Endothelial cell of umbilical vein (primary cell): ENCODE results near the gene KRTAP10-2. TPM values are rescaled to one million over a fixed set of nuclear protein-coding genes. Genes with fewer than 3 reads are reported as not detected.

Experiments
- BruUV-seq: library from RNA; stranded (reverse); fragments of 400-500 nt; replicated peaks from 2 replicates; lab custom pipeline; 2021; lab: Mats Ljungman, UMichigan
- CTCF ChIA-PET: fragments of 300-600, 350-600 bp; sonication (Branson Sonifier 250); formaldehyde crosslinking; loops from one replicate; lab custom pipeline; 2021; ENCODE audit warnings: antibody characterized with exemption, inconsistent platforms; lab: Charles Lee
- POLR2A ChIA-PET: fragments of 300-600, 350-600 bp; sonication (Branson Sonifier 250); formaldehyde crosslinking; loops from one replicate; lab custom pipeline; 2021; ENCODE audit warnings: antibody characterized with exemption, inconsistent platforms; lab: Charles Lee
- DNase-seq: peaks from one replicate; pipeline ENCODE4 v3.0.0-alpha.2; 2011; ENCODE audit warnings: low read depth, low spot score
- FAIRE-seq: peaks from 2 replicates; lab custom pipeline; 2011; peaks lifted over from hg19 to GRCh38; lab: Jason Lieb, UNC
- H2AFZ ChIP-seq: 2 replicates; pipeline ENCODE4 v1.6.0; 2012; ENCODE audit warnings: low read depth, low read length, control low read depth, inconsistent platforms
- H3K27ac ChIP-seq: 2 replicates; pipeline ENCODE4 v1.5.1; 2011; ENCODE audit warnings: low read depth, mild to moderate bottlenecking, control low read depth, low read length, moderate library complexity; ENCODE audit not compliant: insufficient read depth
- H3K27me3 ChIP-seq, 2 experiments: 2 replicates each; pipeline versions ENCODE4 v1.6.0 to v1.6.1; 2011; ENCODE audit warnings: low read length in 2 of 2, mixed read lengths in 1 of 2; ENCODE audit not compliant: control insufficient read depth in 2 of 2, insufficient read depth in 2 of 2
- H3K36me3 ChIP-seq, 2 experiments: 2 replicates in 1 of 2; 3 replicates in 1 of 2; pipeline ENCODE4 v1.5.1; 2011; ENCODE audit warnings: low read length in 2 of 2, mild to moderate bottlenecking in 1 of 2, moderate library complexity in 1 of 2; ENCODE audit not compliant: control insufficient read depth in 2 of 2, insufficient read depth in 2 of 2; ENCODE audit errors: extremely low read depth in 1 of 2
- H3K4me1 ChIP-seq: 3 replicates; pipeline ENCODE4 v1.5.1; 2011; ENCODE audit warnings: mild to moderate bottlenecking, low read length; ENCODE audit not compliant: control insufficient read depth, insufficient read depth; ENCODE audit errors: extremely low read depth
- H3K4me2 ChIP-seq: 2 replicates; pipeline ENCODE4 v1.6.1; 2011; ENCODE audit warnings: low read length, control low read depth, mixed read lengths; ENCODE audit not compliant: insufficient read depth
- H3K4me3 ChIP-seq, 3 experiments: fragments of 200-600 bp in 1 of 3; sonication (generic), shearing (Covaris generic) in 1 of 3; replicated peaks in 1 of 3; 2 replicates each; pipeline ENCODE4 v1.5.1; 2011 to 2016; ENCODE audit warnings: control low read depth in 3 of 3, low read length in 3 of 3, mild to moderate bottlenecking in 2 of 3, inconsistent platforms in 1 of 3, low read depth in 1 of 3, moderate library complexity in 1 of 3; ENCODE audit not compliant: insufficient read depth in 1 of 3
- H3K79me2 ChIP-seq: 2 replicates; pipeline ENCODE4 v1.6.0; 2012; ENCODE audit warnings: low read length, inconsistent platforms; ENCODE audit not compliant: control insufficient read depth, insufficient read depth
- H3K9ac ChIP-seq: replicated peaks from 2 replicates; pipeline ENCODE3; 2011; ENCODE audit warnings: low read length, control low read depth; ENCODE audit not compliant: insufficient read depth; ENCODE audit errors: extremely low read depth
- H3K9me1 ChIP-seq: replicated peaks from 3 replicates; pipeline ENCODE4 v1.6.0; 2011; ENCODE audit warnings: mild to moderate bottlenecking, low read length; ENCODE audit not compliant: control insufficient read depth, insufficient read depth; ENCODE audit errors: extremely low read depth
- H3K9me3 ChIP-seq: replicated peaks from 2 replicates; pipeline ENCODE4 v1.5.1; 2012; ENCODE audit warnings: low read length, inconsistent platforms; ENCODE audit not compliant: control insufficient read depth, insufficient read depth
- H4K20me1 ChIP-seq: replicated peaks from 2 replicates; pipeline ENCODE3; 2011; ENCODE audit warnings: mild to moderate bottlenecking, low read length; ENCODE audit not compliant: control insufficient read depth, insufficient read depth; ENCODE audit errors: extremely low read depth
- CTCF ChIP-seq, 2 donors: IDR thresholded peaks; 1 replicate in 1 of 2; 2 replicates in 1 of 2; pipeline ENCODE4 v1.5.1; 2011; ENCODE audit warnings: low read length in 2 of 2, mild to moderate bottlenecking in 2 of 2, moderate library complexity in 2 of 2, control low read depth in 1 of 2, inconsistent platforms in 1 of 2, low read depth in 1 of 2; ENCODE audit not compliant: insufficient read depth in 1 of 2; ENCODE audit errors: extremely low read depth in 1 of 2
- EZH2 ChIP-seq: IDR thresholded peaks from 2 replicates; pipeline ENCODE4 v1.6.1; 2012; ENCODE audit warnings: borderline replicate concordance, low read depth, mild to moderate bottlenecking, moderate library complexity, low read length, inconsistent platforms; ENCODE audit not compliant: severe bottlenecking
- FOS ChIP-seq: IDR thresholded peaks from 2 replicates; pipeline ENCODE4 v1.6.1; 2011; ENCODE audit warnings: mild to moderate bottlenecking, low read length, moderate library complexity, borderline replicate concordance; ENCODE audit not compliant: insufficient read depth
- GATA2 ChIP-seq: IDR thresholded peaks from 2 replicates; pipeline ENCODE4 v1.7.0; 2011; ENCODE audit warnings: low read depth, mild to moderate bottlenecking, moderate library complexity, mixed read lengths, low read length; ENCODE audit not compliant: insufficient read length, insufficient read depth
- JUN ChIP-seq: IDR thresholded peaks from 2 replicates; pipeline ENCODE4 v1.6.1; 2011; ENCODE audit warnings: borderline replicate concordance, low read depth; ENCODE audit not compliant: insufficient read length, insufficient read depth
- MAX ChIP-seq: IDR thresholded peaks from 2 replicates; pipeline ENCODE4 v1.6.1; 2011; ENCODE audit not compliant: insufficient read depth, insufficient read length
- MYC ChIP-seq: IDR thresholded peaks from one replicate; pipeline ENCODE4 v1.6.1; 2011; ENCODE audit warnings: mild to moderate bottlenecking, low read depth, low read length
- POLR2A ChIP-seq: IDR thresholded peaks from 2 replicates; pipeline ENCODE4 v1.6.1; 2012; ENCODE audit warnings: low read depth, mild to moderate bottlenecking, control low read depth, low read length
- POLR2AphosphoS5 ChIP-seq: IDR thresholded peaks from 2 replicates; pipeline ENCODE4 v1.6.1; 2012; ENCODE audit warnings: low read depth, mild to moderate bottlenecking, control low read depth, low read length, moderate library complexity; ENCODE audit not compliant: insufficient read depth
- dilution Hi-C: fragments of 300-500 bp; cut with MboI; formaldehyde crosslinking; loops from one replicate; pipeline ENCODE4 v1.15.0; 2019; ENCODE audit warnings: low sequenced_read_pairs; ENCODE audit not compliant: extremely low pct_ligation_motif_present
- intact Hi-C: fragments of 100-400 bp; cut with micrococcal nuclease; formaldehyde crosslinking; loops from one replicate; pipeline ENCODE4 v1.10.0; 2022
- polyA plus RNA-seq, 4 experiments: library from polyadenylated mRNA; depleted of rRNA in 3 of 4; stranded (reverse) in 3 of 4; unstranded in 1 of 4; fragments of >200 nt; gene quantifications; 2 replicates each; pipeline versions ENCODE4 v1.2.1 to v1.2.3, GENCODE V29; 2011 to 2012; ENCODE audit warnings: missing spikeins in 1 of 4
- total RNA-seq: library from RNA; stranded (reverse); gene quantifications from 2 replicates; pipeline ENCODE4 v1.2.3, GENCODE V29; 2021

Gene KRTAP10-2
- total and polyA plus RNA-seq, 2 donors (not counting 3 experiments of a cell fraction or from before 2014, with no cell fraction given) = not detected

- intact Hi-C loops (no loop called here), dilution Hi-C loops (no loop called here)
- Histone ChIP-seq H3K27me3 (peaks cover 0 to 3% of the 10 kb centered on the region in 2 experiments), H2AFZ (no peak overlapping the region), H3K4me3 (no peak overlapping the region), H3K4me1 (no peaks in the 10 kb centered on the region), H3K79me2 (no peaks in the 10 kb centered on the region), H3K9me1 (no peaks in the 10 kb centered on the region), H3K36me3 (no peaks in the 10 kb centered on the region), H3K9me3 (no peaks in the 10 kb centered on the region), H4K20me1 (no peaks in the 10 kb centered on the region), H3K27ac (no peak overlapping the region), H3K4me2 (no peak overlapping the region), H3K9ac (no peak overlapping the region)
- BruUV-seq = no TSS peak
- no peak for FAIRE-seq
- POLR2A ChIA-PET = no interaction called here
- DNase-seq = no peak
- TF ChIP-seq MYC (no peak), JUN (no peak), POLR2A (no peak), GATA2 (no peak), MAX (no peak), FOS (no peak), EZH2 (no peak), CTCF (IDR thresholded peaks at IDR 0.05; ENCODE audit: extremely low read depth in 1 of 2, insufficient read depth in 1 of 2, low read depth in 1 of 2, low read length in 2 of 2) (no peak), POLR2AphosphoS5 (no peak)
- CTCF ChIA-PET = interaction anchor here (0.9 kb wide), 1 partner anchor 224 kb away, joined by 3 read pairs; no protein-coding TSS in a partner anchor
These were observed 17.6 kb upstream of the KRTAP10-2 start for GRCh38 chr21:44568667-44569556.
